Raji (cell line): ENCODE measurements around the gene TTC9C.

Experiments used
- POLR2A ChIP-seq: IDR thresholded peaks from 2 replicates; pipeline ENCODE4 v1.6.1; 2011; ENCODE audit warnings: low read depth, low read length, control low read depth; ENCODE audit not compliant: insufficient read depth

The TTC9C gene

GRCh38 chr11:62728171-62728988, at the start of gene TTC9C:
Gene TTC9C (plus strand): TSS chr11:62728486. CDS start chr11:62728849, 363 bp downstream.
- TF ChIP-seq POLR2A, result peak; percentile 83

GRCh38 chr11:62678770-62679696, 49.3 kb upstream of the TTC9C start, which contains the start of gene UBXN1:
Gene UBXN1 (minus strand): TSS chr11:62679073. CDS start chr11:62678923, 150 bp downstream.
- peak; percentile 78 for TF ChIP-seq POLR2A

- peak; percentile 37; the same call in 1 of the 2 replicates for TF ChIP-seq POLR2A
These were observed 47.5 kb upstream of the TTC9C start for GRCh38 chr11:62680825-62681240.

- no peak for TF ChIP-seq POLR2A
These were observed 45.8 kb upstream of the TTC9C start for GRCh38 chr11:62682518-62682917.

GRCh38 chr11:62687508-62688396, 40.5 kb upstream of the TTC9C start:
- no peak for TF ChIP-seq POLR2A

- no peak for TF ChIP-seq POLR2A
These were observed 39.8 kb upstream of the TTC9C start for GRCh38 chr11:62688491-62688890.

- TF ChIP-seq POLR2A, result no peak
These were observed 38.7 kb upstream of the TTC9C start, which contains the start of gene LRRN4CL for GRCh38 chr11:62689421-62690183. Gene LRRN4CL (minus strand): TSS chr11:62689530. CDS start chr11:62688508, 1,022 bp downstream.

- no peak for TF ChIP-seq POLR2A
These were observed 33.7 kb upstream of the TTC9C start for GRCh38 chr11:62694455-62695167.

- no peak for TF ChIP-seq POLR2A
These were observed 26.0 kb upstream of the TTC9C start for GRCh38 chr11:62702246-62702645.

GRCh38 chr11:62705413-62705812, 22.9 kb upstream of the TTC9C start:
- no peak for TF ChIP-seq POLR2A

GRCh38 chr11:62705880-62706849, 22.1 kb upstream of the TTC9C start:
- peak; percentile 72 for TF ChIP-seq POLR2A

- no peak for TF ChIP-seq POLR2A
These were observed 21.4 kb upstream of the TTC9C start for GRCh38 chr11:62706850-62707247.
